ENCODE data around the gene HTT. TPM values are rescaled to one million over a fixed set of nuclear protein-coding genes. Genes with fewer than 3 reads are reported as not detected.

HTT gene
- total RNA-seq, 6 experiments from 2014 or later, result 25.5 to 37.8 (median 30.3) TPM

- H3K9me3 ChIP-seq, result no peaks in the 10 kb centered on the region
- H3K4me3 ChIP-seq, result no peak overlapping the region
- no peaks in the 10 kb centered on the region for H3K4me1 ChIP-seq
- ATAC-seq (peak in 2 of 4 donors; percentile 8 to 16), DNase-seq (peak in 2 of 3 donors; percentile 20 to 40)
- 67% methylated on average over 8 of the region's 22 CpGs for WGBS (ENCODE audit: insufficient coverage, low coverage, low lambda C conversion rate, missing lambda C conversion rate)
- TF ChIP-seq POLR2A (IDR thresholded peaks at IDR 0.05) (no peak), CTCF (IDR thresholded peaks at IDR 0.05) (no peak)
- peak overlapping the region in 1 of 3 donors; percentile 57 for H3K27ac ChIP-seq
- H3K36me3 ChIP-seq, result peaks cover 6 to 68% (median 21%) of the 10 kb centered on the region in 4 donors
- no peaks in the 10 kb centered on the region for H3K27me3 ChIP-seq
- intact Hi-C loops (cut with DNase I), result no loop called here
Observed at GRCh38 chr4:3225071-3225850, 150.8 kb downstream of the HTT start.

- TF ChIP-seq CTCF (IDR thresholded peaks at IDR 0.05), result no peak
- TF ChIP-seq POLR2A (IDR thresholded peaks at IDR 0.05), result no peak
- intact Hi-C loops (cut with DNase I), result no loop called here
- Histone ChIP-seq H3K27me3 (no peaks in the 10 kb centered on the region), H3K4me3 (no peak overlapping the region), H3K4me1 (no peaks in the 10 kb centered on the region), H3K27ac (peak overlapping the region; percentile 10 to 57 (median 47)), H3K9me3 (no peaks in the 10 kb centered on the region), H3K36me3 (peaks cover 6 to 68% (median 24%) of the 10 kb centered on the region in 4 donors)
- WGBS (ENCODE audit: insufficient coverage, low coverage, low lambda C conversion rate, missing lambda C conversion rate), result 59% methylated on average over 7 of the region's 9 CpGs
- ATAC-seq (peak; percentile 45 to 67 (median 52)), DNase-seq (peak in 2 of 3 donors; percentile 24 to 45)
Observed at GRCh38 chr4:3225936-3226335, 151.5 kb downstream of the HTT start.

GRCh38 chr4:3226467-3226866 is 152.0 kb downstream of the HTT start:
- peak overlapping the region; percentile 10 to 57 (median 47) for H3K27ac ChIP-seq
- no peaks in the 10 kb centered on the region for H3K4me1 ChIP-seq
- no peak overlapping the region for H3K4me3 ChIP-seq
- TF ChIP-seq CTCF (IDR thresholded peaks at IDR 0.05), result no peak
- TF ChIP-seq POLR2A (IDR thresholded peaks at IDR 0.05), result no peak
- H3K9me3 ChIP-seq, result no peaks in the 10 kb centered on the region
- H3K27me3 ChIP-seq, result no peaks in the 10 kb centered on the region
- WGBS (ENCODE audit: insufficient coverage, low coverage, low lambda C conversion rate, missing lambda C conversion rate), result 60% methylated on average over 6 of the region's 9 CpGs
- intact Hi-C loops (cut with DNase I), result no loop called here
- peak in 2 of 3 donors; percentile 20 to 41 for DNase-seq
- ATAC-seq, result peak; percentile 58 to 70 (median 62)
- peaks cover 6 to 68% (median 27%) of the 10 kb centered on the region in 4 donors for H3K36me3 ChIP-seq

GRCh38 chr4:3226944-3227343 is 152.5 kb downstream of the HTT start:
- Histone ChIP-seq H3K27me3 (no peaks in the 10 kb centered on the region), H3K36me3 (peaks cover 6 to 68% (median 29%) of the 10 kb centered on the region in 4 donors), H3K4me1 (no peaks in the 10 kb centered on the region), H3K27ac (peak overlapping the region in 1 of 3 donors; percentile 57), H3K4me3 (no peak overlapping the region), H3K9me3 (no peaks in the 10 kb centered on the region)
- no peak for TF ChIP-seq POLR2A (IDR thresholded peaks at IDR 0.05)
- TF ChIP-seq CTCF (IDR thresholded peaks at IDR 0.05), result no peak
- WGBS (ENCODE audit: insufficient coverage, low coverage, low lambda C conversion rate, missing lambda C conversion rate), result 62% methylated on average over 6 of the region's 6 CpGs
- DNase-seq (peak in 2 of 3 donors; percentile 10 to 31), ATAC-seq (peak in 1 of 4 donors; percentile 20)
- intact Hi-C loops (cut with DNase I), result no loop called here
